ENCODE results near the gene NME7. TPM values are rescaled to one million over a fixed set of nuclear protein-coding genes. Genes with fewer than 3 reads are reported as not detected.

The NME7 gene
- total RNA-seq, 2 donors from 2014 or later: 10.3 to 16.3 TPM

DNA sequence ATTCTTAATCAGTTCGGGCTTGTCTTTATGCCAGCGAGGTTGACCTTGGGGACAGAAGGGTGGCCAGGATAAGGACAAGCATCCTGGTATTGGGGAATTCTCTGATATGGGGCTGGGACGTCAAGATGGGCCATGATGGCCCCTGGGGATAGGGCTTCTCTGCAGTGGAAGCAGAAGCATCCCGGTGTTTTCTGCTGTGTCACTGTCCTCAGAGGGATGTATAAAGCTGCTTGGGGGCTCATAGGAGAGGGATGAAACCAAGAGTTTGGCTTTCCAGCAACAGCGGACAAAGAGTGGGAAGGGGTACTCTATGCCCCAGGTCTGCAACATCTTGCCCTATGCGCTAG, 262.5 kb downstream of the NME7 start:
- TF ChIP-seq, protein P1, sequence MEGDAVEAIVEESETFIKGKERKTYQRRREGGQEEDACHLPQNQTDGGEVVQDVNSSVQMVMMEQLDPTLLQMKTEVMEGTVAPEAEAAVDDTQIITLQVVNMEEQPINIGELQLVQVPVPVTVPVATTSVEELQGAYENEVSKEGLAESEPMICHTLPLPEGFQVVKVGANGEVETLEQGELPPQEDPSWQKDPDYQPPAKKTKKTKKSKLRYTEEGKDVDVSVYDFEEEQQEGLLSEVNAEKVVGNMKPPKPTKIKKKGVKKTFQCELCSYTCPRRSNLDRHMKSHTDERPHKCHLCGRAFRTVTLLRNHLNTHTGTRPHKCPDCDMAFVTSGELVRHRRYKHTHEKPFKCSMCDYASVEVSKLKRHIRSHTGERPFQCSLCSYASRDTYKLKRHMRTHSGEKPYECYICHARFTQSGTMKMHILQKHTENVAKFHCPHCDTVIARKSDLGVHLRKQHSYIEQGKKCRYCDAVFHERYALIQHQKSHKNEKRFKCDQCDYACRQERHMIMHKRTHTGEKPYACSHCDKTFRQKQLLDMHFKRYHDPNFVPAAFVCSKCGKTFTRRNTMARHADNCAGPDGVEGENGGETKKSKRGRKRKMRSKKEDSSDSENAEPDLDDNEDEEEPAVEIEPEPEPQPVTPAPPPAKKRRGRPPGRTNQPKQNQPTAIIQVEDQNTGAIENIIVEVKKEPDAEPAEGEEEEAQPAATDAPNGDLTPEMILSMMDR (IDR thresholded peaks at IDR 0.05): no peak
- no peak for TF ChIP-seq POLR2AphosphoS5 (IDR thresholded peaks at IDR 0.05)
- no peak for TF ChIP-seq POLR2A (IDR thresholded peaks at IDR 0.05)
- intact Hi-C loops (cut with DNase I): loop anchor here (5.0 to 10.0 kb wide), 4 partner anchors 52 to 468 kb away; partner anchors contain the start of gene SLC19A2
- Histone ChIP-seq H3K4me3 (no peak overlapping the region), H3K4me1 (replicated peaks) (peaks cover 6% of the 10 kb centered on the region), H3K27me3 (replicated peaks; ENCODE audit: insufficient read depth) (no peaks in the 10 kb centered on the region), H3K27ac (no peak overlapping the region), H3K36me3 (no peaks in the 10 kb centered on the region), H3K9me3 (no peaks in the 10 kb centered on the region)
- WGBS: 73% methylated on average over 6 of the region's 6 CpGs
- DNase-seq (ENCODE audit: low spot score): no peak

DNA sequence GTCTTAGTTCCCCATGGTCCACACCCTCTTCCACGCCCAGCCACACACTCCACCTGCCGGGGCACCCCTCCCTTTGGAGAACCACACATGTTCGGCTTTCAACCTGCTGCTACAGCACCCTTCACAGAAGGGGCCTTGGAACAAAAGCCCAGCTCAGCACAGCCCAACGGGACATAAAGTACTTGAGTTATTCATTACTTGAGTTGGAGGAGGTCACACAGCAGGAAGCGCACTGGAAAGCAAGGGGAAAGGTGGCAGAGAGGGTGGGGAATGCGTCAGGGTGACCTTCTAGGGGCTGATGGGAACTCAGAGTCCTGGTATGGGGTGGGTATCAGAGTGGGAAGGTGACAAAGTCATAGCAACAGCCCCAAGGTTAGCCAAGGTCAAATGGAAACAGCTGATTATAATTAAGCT, 264.1 kb downstream of the NME7 start:
- Histone ChIP-seq H3K27ac (no peak overlapping the region), H3K27me3 (replicated peaks; ENCODE audit: insufficient read depth) (no peaks in the 10 kb centered on the region), H3K36me3 (no peaks in the 10 kb centered on the region), H3K4me3 (no peak overlapping the region), H3K9me3 (no peaks in the 10 kb centered on the region), H3K4me1 (replicated peaks) (peaks cover 2% of the 10 kb centered on the region)
- no peak for DNase-seq (ENCODE audit: low spot score)
- TF ChIP-seq POLR2A (IDR thresholded peaks at IDR 0.05) (no peak), POLR2AphosphoS5 (IDR thresholded peaks at IDR 0.05) (no peak)
- TF ChIP-seq, protein P1 (IDR thresholded peaks at IDR 0.05): no peak
- intact Hi-C loops (cut with DNase I): loop anchor here (10.0 kb wide), 1 partner anchor 409 kb away; no protein-coding TSS in a partner anchor
- WGBS: 65% methylated on average over 6 of the region's 6 CpGs

DNA sequence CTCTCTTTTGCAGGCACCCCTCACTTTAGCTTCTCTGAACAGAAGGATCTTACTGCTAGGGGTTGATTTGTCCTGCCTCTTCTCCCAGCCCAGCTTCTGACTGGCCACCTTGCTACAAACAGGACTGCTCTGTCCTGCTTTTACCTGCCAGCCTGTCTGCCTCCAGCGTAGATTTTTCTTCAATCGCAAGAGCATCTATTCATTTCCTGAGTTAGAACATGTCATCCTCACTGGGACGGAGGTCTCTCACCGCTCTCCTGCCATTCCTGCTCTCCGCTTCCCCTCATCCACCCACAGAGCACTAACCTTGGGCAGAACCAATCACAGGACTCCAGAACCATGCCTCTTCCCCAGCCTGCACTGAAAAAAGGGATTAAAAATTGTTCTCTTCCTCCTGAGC, 264.6 kb downstream of the NME7 start:
- Histone ChIP-seq H3K27ac (no peak overlapping the region), H3K4me1 (replicated peaks) (no peaks in the 10 kb centered on the region), H3K9me3 (no peaks in the 10 kb centered on the region), H3K4me3 (no peak overlapping the region), H3K36me3 (no peaks in the 10 kb centered on the region), H3K27me3 (replicated peaks; ENCODE audit: insufficient read depth) (no peaks in the 10 kb centered on the region)
- DNase-seq (ENCODE audit: low spot score): no peak
- TF ChIP-seq POLR2A (IDR thresholded peaks at IDR 0.05) (no peak), POLR2AphosphoS5 (IDR thresholded peaks at IDR 0.05) (no peak)
- TF ChIP-seq, protein P1 (IDR thresholded peaks at IDR 0.05): no peak
- intact Hi-C loops (cut with DNase I): loop anchor here (10.0 kb wide), 1 partner anchor 408 kb away; no protein-coding TSS in a partner anchor
- 65% methylated on average over 5 of the region's 5 CpGs for WGBS

DNA sequence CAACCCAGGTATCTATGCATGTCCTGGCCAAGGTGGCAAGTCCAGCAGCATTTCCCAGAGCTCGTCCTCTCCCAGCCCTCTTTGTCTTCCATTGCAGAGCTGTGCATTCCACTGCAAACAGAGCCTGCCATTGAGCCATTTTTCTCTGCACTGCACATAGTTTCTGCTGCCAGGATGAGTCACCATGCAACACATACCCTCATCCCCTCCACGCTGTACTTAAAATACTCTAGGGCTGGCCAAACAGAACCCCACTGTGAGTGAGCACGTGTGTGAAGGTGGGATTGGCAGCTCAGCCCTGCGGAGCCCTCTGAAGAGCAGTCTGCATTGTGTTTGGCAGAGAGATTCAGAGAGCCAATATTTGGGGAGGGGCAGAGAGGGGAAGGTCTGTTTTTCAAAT, 265.0 kb downstream of the NME7 start:
- 13% methylated on average over 4 of the region's 4 CpGs for WGBS
- Histone ChIP-seq H3K4me1 (replicated peaks) (no peaks in the 10 kb centered on the region), H3K36me3 (no peaks in the 10 kb centered on the region), H3K9me3 (no peaks in the 10 kb centered on the region), H3K27me3 (replicated peaks; ENCODE audit: insufficient read depth) (no peaks in the 10 kb centered on the region), H3K4me3 (no peak overlapping the region), H3K27ac (no peak overlapping the region)
- TF ChIP-seq POLR2AphosphoS5 (IDR thresholded peaks at IDR 0.05) (no peak), POLR2A (IDR thresholded peaks at IDR 0.05) (no peak)
- TF ChIP-seq, protein P1 (IDR thresholded peaks at IDR 0.05): no peak
- intact Hi-C loops (cut with DNase I): loop anchor here (10.0 kb wide), 1 partner anchor 408 kb away; no protein-coding TSS in a partner anchor
- DNase-seq (ENCODE audit: low spot score): no peak

DNA sequence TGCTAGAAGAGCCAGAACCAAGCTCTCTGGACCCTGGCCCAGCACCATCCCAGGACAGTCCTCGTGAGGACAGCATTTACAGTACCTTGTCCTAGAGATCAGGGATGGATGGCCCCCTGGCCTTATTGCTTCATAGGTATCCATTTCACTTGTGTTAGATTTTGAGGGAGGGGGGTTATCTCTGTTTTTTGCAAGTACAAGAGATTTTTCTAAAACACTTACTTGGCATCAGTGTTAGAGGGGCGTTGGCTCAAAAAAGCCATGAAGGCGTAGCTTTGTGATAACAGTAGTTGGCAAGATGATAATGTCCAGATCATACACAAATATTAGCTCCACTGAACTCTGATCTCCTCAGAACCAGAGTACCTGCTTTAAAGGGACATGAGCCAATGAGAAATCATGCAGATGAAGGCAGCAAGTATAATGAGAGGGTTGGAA, 266.9 kb downstream of the NME7 start:
- no peaks in the 10 kb centered on the region for H3K9me3 ChIP-seq
- no peak overlapping the region for H3K4me3 ChIP-seq
- no peak for DNase-seq (ENCODE audit: low spot score)
- H3K36me3 ChIP-seq: no peaks in the 10 kb centered on the region
- WGBS: 89% methylated on average over 3 of the region's 3 CpGs
- intact Hi-C loops (cut with DNase I): loop anchor here (10.0 kb wide), 1 partner anchor 406 kb away; no protein-coding TSS in a partner anchor
- no peaks in the 10 kb centered on the region for H3K4me1 ChIP-seq (replicated peaks)
- H3K27ac ChIP-seq: no peak overlapping the region
- no peak for TF ChIP-seq POLR2AphosphoS5 (IDR thresholded peaks at IDR 0.05)
- H3K27me3 ChIP-seq (replicated peaks; ENCODE audit: insufficient read depth): no peaks in the 10 kb centered on the region
